Endodermal cell (in vitro differentiated cells): ENCODE measurements around the gene SPAG4. TPM values are rescaled to one million over a fixed set of nuclear protein-coding genes. Genes with fewer than 3 reads are reported as not detected.

Source experiments
- DNase-seq: peaks from one replicate; pipeline ENCODE4 v3.0.0-alpha.2; 2017
- H3K27ac ChIP-seq: 2 replicates; pipeline ENCODE4 v1.5.1; 2013; ENCODE audit warnings: mild to moderate bottlenecking, low read depth, low read length, moderate library complexity
- H3K27me3 ChIP-seq: 2 replicates; pipeline ENCODE4 v1.6.1; 2013; ENCODE audit warnings: mild to moderate bottlenecking, low read length, moderate library complexity; ENCODE audit not compliant: insufficient read depth, control insufficient read depth, poor library complexity, severe bottlenecking
- H3K36me3 ChIP-seq: 2 replicates; pipeline ENCODE4 v1.7.0; 2013; ENCODE audit warnings: mild to moderate bottlenecking, low read length, moderate library complexity; ENCODE audit not compliant: control insufficient read depth, insufficient read depth
- H3K4me1 ChIP-seq: one replicate; pipeline ENCODE4 v1.7.0; 2013; ENCODE audit warnings: low read length; ENCODE audit not compliant: control insufficient read depth, insufficient read depth
- H3K4me3 ChIP-seq: 2 replicates; pipeline ENCODE4 v1.5.1; 2013; ENCODE audit warnings: mild to moderate bottlenecking, low read length, moderate library complexity
- H3K9ac ChIP-seq: 2 replicates; pipeline ENCODE4 v1.6.1; 2013; ENCODE audit warnings: mild to moderate bottlenecking, low read length, moderate library complexity; ENCODE audit not compliant: poor library complexity, severe bottlenecking; ENCODE audit errors: extremely low read depth
- H3K9me3 ChIP-seq: 2 replicates; pipeline ENCODE4 v1.6.1; 2013; ENCODE audit warnings: mild to moderate bottlenecking, low read length, moderate library complexity; ENCODE audit not compliant: control insufficient read depth
- H3K27ac Mint-ChIP-seq: 2 replicates; pipeline ENCODE4 v1.8.0; 2020; ENCODE audit warnings: mixed read lengths
- H3K27me3 Mint-ChIP-seq: 2 replicates; pipeline ENCODE4 v1.8.0; 2021; ENCODE audit warnings: mild to moderate bottlenecking, mixed read lengths; ENCODE audit not compliant: insufficient read depth
- H3K36me3 Mint-ChIP-seq: 2 replicates; pipeline ENCODE4 v1.8.0; 2020; ENCODE audit warnings: low read depth, mixed read lengths
- H3K4me1 Mint-ChIP-seq: 2 replicates; pipeline ENCODE4 v1.8.0; 2020; ENCODE audit warnings: mixed read lengths
- H3K4me3 Mint-ChIP-seq: 2 replicates; pipeline ENCODE4 v1.8.0; 2020; ENCODE audit warnings: mild to moderate bottlenecking, moderate library complexity, mixed read lengths
- H3K9me3 Mint-ChIP-seq: 2 replicates; pipeline ENCODE4 v1.8.0; 2020; ENCODE audit warnings: mild to moderate bottlenecking, mixed read lengths
- CTCF ChIP-seq: fragments of 200-600 bp; sonication (generic); conservative IDR thresholded peaks from 2 replicates; pipeline ENCODE4 v1.5.0; 2021; ENCODE audit warnings: antibody characterized with exemption, mild to moderate bottlenecking
- WGBS, 2 experiments: methylation state at CpG; one replicate each; pipeline versions ENCODE4 v1.1.5 to v1.1.7; 2013; ENCODE audit warnings: missing lambda C conversion rate in 2 of 2, mixed read lengths in 1 of 2; ENCODE audit not compliant: insufficient coverage in 1 of 2, insufficient read length in 1 of 2; 5-methylcytosine and 5-hydroxymethylcytosine counted together
- total RNA-seq, 2 donors: library from RNA; stranded (reverse); fragmentation: NEBNext Ultra II Directional in 1 of 2; extraction: Animal tissue kit (Norgen Biotek cat#: 25700) in 1 of 2; gene quantifications; 2 replicates in 1 of 2; 3 replicates in 1 of 2; pipeline ENCODE4 v1.2.1, GENCODE V29; 2021

Gene SPAG4
- total RNA-seq, 2 donors from 2014 or later, result 1.7 to 3.5 TPM

- Mint-ChIP-seq H3K4me1 (peaks cover 11% of the 10 kb centered on the region), H3K27me3 (peaks cover 79% of the 10 kb centered on the region), H3K9me3 (no peaks in the 10 kb centered on the region), H3K27ac (no peak overlapping the region), H3K36me3 (no peaks in the 10 kb centered on the region), H3K4me3 (peak overlapping the region; percentile 55)
- H3K9ac ChIP-seq, result no peak overlapping the region
- H3K4me3 ChIP-seq, result peak overlapping the region; percentile 75
- WGBS, 2 experiments, result 37 to 43% methylated on average over 19 to 34 of the region's 34 CpGs
- DNase-seq, result peak; percentile 82
- H3K27me3 ChIP-seq, result peaks cover 58% of the 10 kb centered on the region
- no peaks in the 10 kb centered on the region for H3K9me3 ChIP-seq
- TF ChIP-seq CTCF, result no peak
- no peak overlapping the region for H3K27ac ChIP-seq
- no peaks in the 10 kb centered on the region for H3K4me1 ChIP-seq
- no peaks in the 10 kb centered on the region for H3K36me3 ChIP-seq
These were observed 15.2 kb upstream of the SPAG4 start for GRCh38 chr20:35600176-35600992.

GRCh38 chr20:35600993-35601973, 14.3 kb upstream of the SPAG4 start:
- H3K27me3 ChIP-seq, result peaks cover 58% of the 10 kb centered on the region
- Mint-ChIP-seq H3K4me1 (peaks cover 11% of the 10 kb centered on the region), H3K4me3 (peak overlapping the region; percentile 55), H3K9me3 (no peaks in the 10 kb centered on the region), H3K36me3 (no peaks in the 10 kb centered on the region), H3K27ac (no peak overlapping the region), H3K27me3 (peaks cover 79% of the 10 kb centered on the region)
- H3K9ac ChIP-seq, result no peak overlapping the region
- TF ChIP-seq CTCF, result peak; percentile 60
- DNase-seq, result peak; percentile 92
- H3K36me3 ChIP-seq, result no peaks in the 10 kb centered on the region
- H3K9me3 ChIP-seq, result no peaks in the 10 kb centered on the region
- H3K4me1 ChIP-seq, result no peaks in the 10 kb centered on the region
- WGBS, 2 experiments, result 1 to 2% methylated on average over 32 to 103 of the region's 103 CpGs
- no peak overlapping the region for H3K27ac ChIP-seq
- H3K4me3 ChIP-seq, result peak overlapping the region; percentile 75

- peak overlapping the region; percentile 55 for H3K4me3 Mint-ChIP-seq
- 64 to 90% methylated on average over 9 to 29 of the region's 30 CpGs for WGBS, 2 experiments
- no peak overlapping the region for H3K27ac ChIP-seq
- peak overlapping the region; percentile 75 for H3K4me3 ChIP-seq
- no peaks in the 10 kb centered on the region for H3K36me3 Mint-ChIP-seq
- H3K27me3 Mint-ChIP-seq, result peaks cover 76% of the 10 kb centered on the region
- H3K4me1 ChIP-seq, result no peaks in the 10 kb centered on the region
- peaks cover 58% of the 10 kb centered on the region for H3K27me3 ChIP-seq
- DNase-seq, result no peak
- H3K4me1 Mint-ChIP-seq, result peaks cover 11% of the 10 kb centered on the region
- TF ChIP-seq CTCF, result no peak
- H3K9me3 ChIP-seq, result no peaks in the 10 kb centered on the region
- no peaks in the 10 kb centered on the region for H3K9me3 Mint-ChIP-seq
- no peaks in the 10 kb centered on the region for H3K36me3 ChIP-seq
- no peak overlapping the region for H3K27ac Mint-ChIP-seq
- H3K9ac ChIP-seq, result no peak overlapping the region
These were observed 13.6 kb upstream of the SPAG4 start for GRCh38 chr20:35601990-35602389.
